HepG2 (cell line): ENCODE data around the gene METTL23. TPM values are rescaled to one million over a fixed set of nuclear protein-coding genes. Genes with fewer than 3 reads are reported as not detected.

Experiments
- HNRNPH1 ChIP-seq: fragments of 200-400 bp; formaldehyde crosslinking; optimal IDR thresholded peaks from 2 replicates; pipeline ENCODE3; 2017; ENCODE audit warnings: mild to moderate bottlenecking, low read depth, low read length
- ISL2 ChIP-seq: sonication (generic); formaldehyde crosslinking; IDR thresholded peaks from 2 replicates; pipeline ENCODE4 v1.5.0; 2020; ENCODE audit warnings: missing genetic modification reagents
- PCBP1 ChIP-seq: fragments of 200-400 bp; formaldehyde crosslinking; IDR thresholded peaks from 2 replicates; pipeline ENCODE4 v1.6.1; 2017; ENCODE audit warnings: mild to moderate bottlenecking, low read depth, low read length, borderline replicate concordance
- RAD21 ChIP-seq: fragments of 450-650 bp; formaldehyde crosslinking; IDR thresholded peaks from 2 replicates; pipeline ENCODE4 v1.5.0; 2020; ENCODE audit warnings: mild to moderate bottlenecking
- RCOR2 ChIP-seq: IDR thresholded peaks from 2 replicates; pipeline ENCODE4 v1.6.1; 2016; ENCODE audit warnings: missing biosample characterization, missing genetic modification reagents
- ZBTB40 ChIP-seq, 2 experiments: fragments of 450-650 bp in 1 of 2; sonication (generic) in 1 of 2; formaldehyde crosslinking in 1 of 2; IDR thresholded peaks; 2 replicates each; pipeline versions ENCODE4 v1.6.1 to v1.8.0; 2016 to 2022; ENCODE audit warnings: antibody characterized with exemption in 1 of 2, mild to moderate bottlenecking in 1 of 2, missing genetic modification reagents in 1 of 2
- ZNF235 ChIP-seq: sonication (generic); formaldehyde crosslinking; IDR thresholded peaks from 2 replicates; pipeline ENCODE4 v1.8.1; 2023; ENCODE audit warnings: mild to moderate bottlenecking, missing genetic modification reagents, borderline replicate concordance
- ZNF260 ChIP-seq: sonication (generic); formaldehyde crosslinking; IDR thresholded peaks from 2 replicates; pipeline ENCODE4 v1.4.0; 2020; ENCODE audit warnings: missing genetic modification reagents, low read depth, mild to moderate bottlenecking, borderline replicate concordance
- ZNF557 ChIP-seq: sonication (generic); formaldehyde crosslinking; IDR thresholded peaks from 2 replicates; pipeline ENCODE4 v1.4.0; 2020; ENCODE audit warnings: missing genetic modification reagents
- ZNF616 ChIP-seq: sonication (generic); formaldehyde crosslinking; IDR thresholded peaks from 2 replicates; pipeline ENCODE4 v1.5.0; 2020; ENCODE audit warnings: low read depth, mild to moderate bottlenecking, missing genetic modification reagents
- ZUFSP ChIP-seq: sonication (generic); formaldehyde crosslinking; IDR thresholded peaks from 2 replicates; pipeline ENCODE4 v1.9.0; 2021; ENCODE audit warnings: missing genetic modification reagents, mild to moderate bottlenecking, borderline replicate concordance
- polyA plus RNA-seq, 8 experiments: library from polyadenylated mRNA; depleted of rRNA in 3 of 8; stranded (reverse) in 7 of 8; unstranded in 1 of 8; fragments of >200 nt; fragmentation: Illumina TruSeq in 4 of 8; extraction: Trizol in 4 of 8; gene quantifications; 2 replicates each; pipeline versions ENCODE4 v1.2.1 to v1.2.3, GENCODE V29; 2011 to 2016; ENCODE audit warnings: low read depth in 4 of 8, missing spikeins in 1 of 8, mixed read lengths in 1 of 8; ENCODE audit not compliant: insufficient read depth in 1 of 8
- total RNA-seq, 5 experiments: library from RNA; depleted of rRNA; stranded (reverse); fragments of >200 nt; fragmentation: Illumina TruSeq; extraction: Trizol; gene quantifications; 2 replicates each; pipeline ENCODE4 v1.2.3, GENCODE V29; 2016; ENCODE audit warnings: low read depth in 1 of 5
- TF ChIP-seq, protein P1 (sequence below): sonication (generic); formaldehyde crosslinking; IDR thresholded peaks from 2 replicates; pipeline ENCODE4 v1.5.0; 2020; ENCODE audit warnings: mild to moderate bottlenecking, missing genetic modification reagents
- TF ChIP-seq, protein P2 (sequence below): sonication (generic); formaldehyde crosslinking; IDR thresholded peaks from 2 replicates; pipeline ENCODE4 v1.8.0; 2022; ENCODE audit warnings: missing genetic modification reagents, mild to moderate bottlenecking, inconsistent platforms, borderline replicate concordance

The METTL23 gene
- total and polyA plus RNA-seq, 2 of the 13 experiments (the other 11 are each of a cell fraction or from before 2014, with no cell fraction given): 39.9 to 104 TPM

GRCh38 chr17:76736349-76737081 lies 9.9 kb downstream of the METTL23 start (continued):
- TF ChIP-seq, protein P1, sequence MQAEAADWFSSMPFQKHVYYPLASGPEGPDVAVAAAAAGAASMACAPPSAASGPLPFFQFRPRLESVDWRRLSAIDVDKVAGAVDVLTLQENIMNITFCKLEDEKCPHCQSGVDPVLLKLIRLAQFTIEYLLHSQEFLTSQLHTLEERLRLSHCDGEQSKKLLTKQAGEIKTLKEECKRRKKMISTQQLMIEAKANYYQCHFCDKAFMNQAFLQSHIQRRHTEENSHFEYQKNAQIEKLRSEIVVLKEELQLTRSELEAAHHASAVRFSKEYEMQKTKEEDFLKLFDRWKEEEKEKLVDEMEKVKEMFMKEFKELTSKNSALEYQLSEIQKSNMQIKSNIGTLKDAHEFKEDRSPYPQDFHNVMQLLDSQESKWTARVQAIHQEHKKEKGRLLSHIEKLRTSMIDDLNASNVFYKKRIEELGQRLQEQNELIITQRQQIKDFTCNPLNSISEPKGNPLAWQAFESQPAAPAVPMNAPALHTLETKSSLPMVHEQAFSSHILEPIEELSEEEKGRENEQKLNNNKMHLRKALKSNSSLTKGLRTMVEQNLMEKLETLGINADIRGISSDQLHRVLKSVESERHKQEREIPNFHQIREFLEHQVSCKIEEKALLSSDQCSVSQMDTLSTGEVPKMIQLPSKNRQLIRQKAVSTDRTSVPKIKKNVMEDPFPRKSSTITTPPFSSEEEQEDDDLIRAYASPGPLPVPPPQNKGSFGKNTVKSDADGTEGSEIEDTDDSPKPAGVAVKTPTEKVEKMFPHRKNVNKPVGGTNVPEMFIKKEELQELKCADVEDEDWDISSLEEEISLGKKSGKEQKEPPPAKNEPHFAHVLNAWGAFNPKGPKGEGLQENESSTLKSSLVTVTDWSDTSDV (CRISPR knock-in tag): peak; percentile 77; the same call in 1 of the 2 replicates
- no peak for TF ChIP-seq HNRNPH1
- no peak for TF ChIP-seq RCOR2 (CRISPR knock-in tag)
- no peak for TF ChIP-seq ZNF235 (CRISPR knock-in tag)
- TF ChIP-seq ZUFSP (CRISPR knock-in tag): no peak
- TF ChIP-seq ZNF557: no peak; the same call in 1 of the 2 replicates
- TF ChIP-seq ZNF260 (CRISPR knock-in tag): no peak
- TF ChIP-seq, protein P2, sequence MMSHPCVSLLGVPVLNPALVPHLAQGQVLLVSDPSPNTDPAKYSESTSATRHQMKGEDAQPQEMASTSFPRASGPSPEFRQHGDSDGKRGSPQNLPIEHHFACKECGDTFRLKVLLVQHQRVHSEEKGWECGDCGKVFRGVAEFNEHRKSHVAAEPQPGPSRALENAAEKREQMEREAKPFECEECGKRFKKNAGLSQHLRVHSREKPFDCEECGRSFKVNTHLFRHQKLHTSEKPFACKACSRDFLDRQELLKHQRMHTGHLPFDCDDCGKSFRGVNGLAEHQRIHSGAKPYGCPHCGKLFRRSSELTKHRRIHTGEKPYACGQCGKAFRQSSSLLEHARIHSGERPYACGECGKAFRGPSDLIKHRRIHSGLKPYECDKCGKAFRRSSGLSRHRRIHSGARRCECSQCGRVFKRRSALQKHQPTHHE: no peak; the same call in 1 of the 2 replicates
- no peak; the same call in 1 of the 2 replicates for TF ChIP-seq ZNF616 (CRISPR knock-in tag)
- TF ChIP-seq RAD21 (CRISPR knock-in tag): peak; percentile 54
- TF ChIP-seq PCBP1: no peak
- TF ChIP-seq ZBTB40 (IDR thresholded peaks at IDR 0.05): no peak
- no peak for TF ChIP-seq ZBTB40 (CRISPR knock-in tag; IDR thresholded peaks at IDR 0.05)
- TF ChIP-seq ISL2: peak; percentile 65; the same call in 1 of the 2 replicates
